NAMALWA (cell line): ENCODE measurements around the gene KRTAP5-5.
"Not testable (repeated sequence)": the region's sequence is repeated elsewhere in the genome, so short reads cannot be mapped to it uniquely, and the experiment has no call there.

Experiments used
- DNase-seq: peaks from one replicate; pipeline ENCODE4 v3.0.0-alpha.2; 2015; ENCODE audit warnings: low spot score

Gene KRTAP5-5

GRCh38 chr11:1642288-1643145 is 12.9 kb downstream of the KRTAP5-5 start:
- no peak for DNase-seq

GRCh38 chr11:1643146-1643690 is 13.6 kb downstream of the KRTAP5-5 start:
- DNase-seq: no peak

GRCh38 chr11:1644601-1645356 is 15.2 kb downstream of the KRTAP5-5 start:
- no peak for DNase-seq

GRCh38 chr11:1645357-1645821 is 15.8 kb downstream of the KRTAP5-5 start:
- DNase-seq: no peak

- not testable (repeated sequence) for DNase-seq
Measured at GRCh38 chr11:1646540-1646939, 17.0 kb downstream of the KRTAP5-5 start.

- no peak for DNase-seq
Measured at GRCh38 chr11:1647901-1648652, 18.5 kb downstream of the KRTAP5-5 start.

- no peak for DNase-seq
Measured at GRCh38 chr11:1648653-1649420, 19.3 kb downstream of the KRTAP5-5 start.

- no peak for DNase-seq
Measured at GRCh38 chr11:1650034-1650917, 20.7 kb downstream of the KRTAP5-5 start.

GRCh38 chr11:1650918-1651262 is 21.3 kb downstream of the KRTAP5-5 start:
- DNase-seq: no peak

GRCh38 chr11:1651411-1651980 is 21.9 kb downstream of the KRTAP5-5 start:
- no peak for DNase-seq

GRCh38 chr11:1652026-1652425 is 22.5 kb downstream of the KRTAP5-5 start:
- no peak for DNase-seq

GRCh38 chr11:1652442-1652770 is 22.8 kb downstream of the KRTAP5-5 start:
- no peak for DNase-seq

- peak; percentile 73 for DNase-seq
Measured at GRCh38 chr11:1652771-1653540, 23.4 kb downstream of the KRTAP5-5 start.

GRCh38 chr11:1653541-1654387 is 24.2 kb downstream of the KRTAP5-5 start:
- DNase-seq: no peak

GRCh38 chr11:1654388-1655167 is 25.0 kb downstream of the KRTAP5-5 start:
- DNase-seq: no peak

- DNase-seq: no peak
Measured at GRCh38 chr11:1655168-1656060, 25.8 kb downstream of the KRTAP5-5 start.

- no peak for DNase-seq
Measured at GRCh38 chr11:1656061-1656441, 26.5 kb downstream of the KRTAP5-5 start.
